NB4 (cell line): Measurements from ENCODE around the gene DNAJA2.
"Not testable (repeated sequence)": the region's sequence is repeated elsewhere in the genome, so short reads cannot be mapped to it uniquely, and the experiment has no call there.

Experiments
- DNase-seq: peaks from one replicate; pipeline ENCODE4 v3.0.0; 2010; ENCODE audit warnings: low read depth
- H3K4me3 ChIP-seq: one replicate; pipeline ENCODE4 v1.5.1; 2011; ENCODE audit warnings: mild to moderate bottlenecking, low read depth, low read length, moderate library complexity
- CTCF ChIP-seq: IDR thresholded peaks from one replicate; pipeline ENCODE4 v1.5.1; 2012; ENCODE audit warnings: low read depth, low read length
- MAX ChIP-seq: IDR thresholded peaks from 2 replicates; pipeline ENCODE4 v1.6.1; 2011; ENCODE audit warnings: low read depth, low read length
- MYC ChIP-seq: IDR thresholded peaks from 2 replicates; pipeline ENCODE4 v1.6.1; 2011; ENCODE audit warnings: low read depth, low read length
- POLR2A ChIP-seq: IDR thresholded peaks from 2 replicates; pipeline ENCODE4 v1.6.1; 2011; ENCODE audit warnings: mild to moderate bottlenecking; ENCODE audit not compliant: insufficient read length; ENCODE audit errors: extremely low read depth

The DNAJA2 gene

GRCh38 chr16:46947900-46948547, 25.4 kb downstream of the DNAJA2 start:
- H3K4me3 ChIP-seq = no peak overlapping the region
- TF ChIP-seq CTCF (peak; percentile 61), MYC (no peak)
- peak; percentile 72 for DNase-seq

- not testable (repeated sequence) for DNase-seq, H3K4me3 ChIP-seq
These were observed 28.8 kb downstream of the DNAJA2 start for GRCh38 chr16:46944713-46945112.

- no peak for TF ChIP-seq MYC
- no peak for TF ChIP-seq MAX
- TF ChIP-seq CTCF = no peak
- TF ChIP-seq POLR2A = no peak
- H3K4me3 ChIP-seq = no peak overlapping the region
- DNase-seq = no peak
These were observed 35.9 kb downstream of the DNAJA2 start for GRCh38 chr16:46937536-46937935.

- TF ChIP-seq CTCF = no peak
- TF ChIP-seq POLR2A = no peak
- peak; percentile 53 for TF ChIP-seq MAX
- TF ChIP-seq MYC = peak; percentile 29; the same call in 1 of the 2 replicates
- DNase-seq = peak; percentile 87
- no peak overlapping the region for H3K4me3 ChIP-seq
These were observed 40.7 kb downstream of the DNAJA2 start for GRCh38 chr16:46932802-46933201.

- DNase-seq = no peak
- TF ChIP-seq CTCF (no peak), MYC (no peak), POLR2A (no peak), MAX (no peak)
- H3K4me3 ChIP-seq = no peak overlapping the region
These were observed 42.6 kb downstream of the DNAJA2 start for GRCh38 chr16:46930861-46931260.

GRCh38 chr16:46929378-46930332, 43.8 kb downstream of the DNAJA2 start:
- no peak for TF ChIP-seq MYC
- no peak for TF ChIP-seq POLR2A
- no peak for TF ChIP-seq MAX
- TF ChIP-seq CTCF = peak; percentile 92
- no peak overlapping the region for H3K4me3 ChIP-seq
- DNase-seq = peak; percentile 69
